GM19035 (cell line): ENCODE data around the gene SPTBN4.
"Not testable (repeated sequence)": the region's sequence is repeated elsewhere in the genome, so short reads cannot be mapped to it uniquely, and the experiment has no call there.

Experiments
- ATAC-seq: cut with Tn5 transposase; IDR thresholded peaks from one replicate; pipeline ENCODE4 v1.9.1; 2021; ENCODE audit not compliant: unreplicated experiment

Gene SPTBN4

GRCh38 chr19:40528078-40528477 is 61.3 kb downstream of the SPTBN4 start:
- no peak for ATAC-seq

DNA sequence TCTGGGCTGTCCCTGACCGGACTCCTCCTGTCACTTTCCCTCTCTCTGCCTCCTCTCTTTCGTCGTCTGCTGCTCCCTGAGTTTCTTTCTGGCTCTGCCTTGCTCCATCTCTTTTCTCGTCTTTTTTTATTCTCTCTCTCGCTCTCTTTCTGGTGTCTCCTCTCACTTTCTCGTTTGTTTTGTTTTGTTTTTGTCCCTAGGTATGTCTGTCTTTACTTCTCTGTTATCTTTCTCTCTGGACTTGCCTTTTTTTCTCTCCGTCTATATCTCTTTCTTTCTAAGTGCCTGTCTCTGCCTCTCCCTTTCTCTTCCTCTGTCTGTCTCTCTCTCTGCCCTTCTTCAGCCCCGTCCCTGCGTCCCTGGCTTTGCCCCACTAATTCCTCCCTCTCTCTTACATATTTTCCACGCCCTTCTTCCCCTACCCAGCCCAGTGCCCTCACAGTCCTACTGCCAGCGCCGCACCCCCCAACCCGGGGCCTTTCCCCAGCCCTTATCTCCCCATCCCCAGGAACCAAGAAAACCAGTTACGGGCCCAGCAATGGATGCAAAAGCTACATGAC is 61.8 kb downstream of the SPTBN4 start:
- ATAC-seq: no peak

DNA sequence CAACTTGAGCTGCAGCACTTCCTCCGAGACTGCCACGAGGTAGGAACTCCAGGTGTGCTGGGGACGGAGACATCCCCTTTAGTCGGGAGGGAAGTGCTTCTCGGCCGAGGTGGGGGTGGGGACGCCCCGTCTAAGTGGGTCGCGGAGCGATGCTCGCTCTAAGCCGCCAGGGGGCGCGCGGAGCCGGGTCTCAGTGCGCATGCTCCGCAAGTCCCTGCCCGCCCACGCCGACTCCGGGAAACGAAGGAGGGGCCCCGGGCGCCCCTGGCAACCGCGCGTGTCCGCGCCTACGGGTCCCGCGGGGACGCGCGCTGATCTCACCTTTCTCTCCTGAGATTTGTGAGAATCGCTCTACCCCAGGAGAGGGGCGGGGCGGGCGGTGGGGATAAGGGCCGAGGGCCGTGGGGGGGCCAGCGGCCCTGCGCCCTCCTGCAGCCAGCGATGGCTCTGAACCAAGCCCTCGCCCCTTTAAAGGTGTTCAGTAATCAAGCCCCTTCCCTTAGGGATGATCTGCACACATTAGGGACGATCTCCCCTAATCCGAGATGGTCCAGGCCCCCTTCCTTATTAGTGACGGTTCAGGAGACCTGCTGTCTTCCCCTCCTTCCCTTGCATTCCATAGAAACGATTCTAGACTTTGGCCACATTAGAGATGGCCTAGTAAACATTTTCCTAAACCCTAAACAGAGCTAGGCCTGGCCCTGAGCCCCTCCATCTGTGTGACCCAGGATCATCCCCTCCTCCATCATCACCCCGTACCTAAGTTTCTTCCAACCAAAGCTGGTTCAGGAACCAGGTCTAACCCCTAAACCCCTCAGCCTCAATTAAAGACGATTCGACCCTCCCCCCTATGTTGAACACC is 62.5 kb downstream of the SPTBN4 start:
- peak; percentile 83 for ATAC-seq

DNA sequence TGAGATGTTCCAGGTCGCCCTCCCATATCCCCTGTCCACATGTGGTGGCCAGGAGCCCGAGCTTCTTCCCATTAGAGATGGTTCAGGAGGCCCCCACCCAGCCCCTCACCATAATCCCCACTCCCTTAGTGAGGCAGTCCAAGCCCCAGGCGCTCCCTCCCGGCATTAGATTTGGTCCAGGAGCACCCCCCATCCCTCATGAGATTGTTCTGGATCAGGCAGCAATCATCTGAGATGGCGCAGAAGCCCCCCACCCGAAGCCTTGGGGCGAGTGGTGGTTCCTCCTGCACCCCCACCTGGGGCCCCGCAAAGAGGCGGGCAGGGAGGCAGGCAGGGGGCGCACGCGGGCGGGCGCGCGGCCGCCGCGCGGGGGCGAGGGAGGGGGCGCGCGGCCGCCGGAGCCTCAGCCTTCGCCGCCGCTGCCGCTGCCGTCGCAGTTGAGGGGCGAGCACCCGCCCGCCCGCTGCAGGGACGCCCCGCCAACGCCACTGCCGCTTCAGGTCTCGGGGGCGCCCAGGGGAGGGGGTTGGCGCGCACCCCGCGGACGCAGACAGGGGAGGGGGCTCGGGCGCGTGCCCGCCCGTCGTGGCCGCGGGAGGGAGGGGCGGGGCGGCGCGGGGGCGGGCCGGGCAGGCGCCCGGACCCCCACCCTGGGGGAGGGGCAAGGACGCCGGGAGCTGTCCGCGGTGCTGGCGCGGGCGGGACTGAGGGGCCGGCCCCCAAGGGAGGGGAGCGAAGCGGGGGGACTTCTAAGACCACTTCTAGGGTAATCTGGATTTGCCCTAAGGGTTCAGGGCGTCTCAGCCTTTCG is 63.5 kb downstream of the SPTBN4 start:
- ATAC-seq: no peak

GRCh38 chr19:40533508-40533907 is 66.7 kb downstream of the SPTBN4 start:
- ATAC-seq: no peak

GRCh38 chr19:40534148-40534547 is 67.3 kb downstream of the SPTBN4 start:
- no peak for ATAC-seq

DNA sequence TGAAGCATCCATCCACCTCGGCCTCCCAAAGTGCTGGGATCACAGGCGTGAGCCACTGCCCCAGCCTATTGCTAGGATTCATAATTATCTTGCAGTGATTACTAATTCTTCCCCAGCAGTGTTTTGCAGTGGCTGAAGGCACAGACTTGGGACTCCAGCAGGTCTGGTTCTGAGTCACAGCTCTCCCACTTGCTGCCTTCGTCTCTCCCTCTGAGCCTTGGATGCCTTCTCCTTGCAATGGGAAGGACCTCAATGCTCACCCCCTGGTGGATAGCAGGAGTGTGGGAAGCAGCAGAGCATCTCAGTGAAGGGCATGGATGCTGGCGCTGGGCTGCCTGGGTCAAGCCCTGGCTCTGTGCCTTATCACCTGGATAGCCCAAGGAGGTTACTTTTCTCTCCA is 72.3 kb downstream of the SPTBN4 start:
- no peak for ATAC-seq

- no peak for ATAC-seq
Measured at GRCh38 chr19:40542202-40542859, 75.5 kb downstream of the SPTBN4 start.

- ATAC-seq: no peak
Measured at GRCh38 chr19:40543029-40543597, 76.3 kb downstream of the SPTBN4 start.

GRCh38 chr19:40546153-40546841 is 79.5 kb downstream of the SPTBN4 start:
- not testable (repeated sequence) for ATAC-seq

DNA sequence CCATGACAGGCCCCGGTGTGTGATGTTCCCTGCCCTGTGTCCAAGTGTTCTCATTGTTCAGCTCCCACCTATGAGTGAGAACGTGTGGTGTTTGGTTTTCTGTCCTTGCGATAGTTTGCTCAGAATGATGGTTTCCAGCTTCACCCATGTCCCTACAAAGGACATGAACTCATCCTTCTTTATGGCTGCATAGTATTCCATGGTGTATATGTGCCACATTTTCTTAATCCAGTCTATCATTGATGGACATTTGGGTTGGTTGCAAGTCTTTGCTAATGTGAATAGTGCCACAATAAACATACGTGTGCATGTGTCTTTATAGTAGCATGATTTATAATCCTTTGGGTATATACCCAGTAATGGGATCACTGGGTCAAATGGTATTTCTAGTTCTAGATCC is 80.4 kb downstream of the SPTBN4 start:
- not testable (repeated sequence) for ATAC-seq

- ATAC-seq: no peak
Measured at GRCh38 chr19:40547836-40548235, 81.0 kb downstream of the SPTBN4 start.

DNA sequence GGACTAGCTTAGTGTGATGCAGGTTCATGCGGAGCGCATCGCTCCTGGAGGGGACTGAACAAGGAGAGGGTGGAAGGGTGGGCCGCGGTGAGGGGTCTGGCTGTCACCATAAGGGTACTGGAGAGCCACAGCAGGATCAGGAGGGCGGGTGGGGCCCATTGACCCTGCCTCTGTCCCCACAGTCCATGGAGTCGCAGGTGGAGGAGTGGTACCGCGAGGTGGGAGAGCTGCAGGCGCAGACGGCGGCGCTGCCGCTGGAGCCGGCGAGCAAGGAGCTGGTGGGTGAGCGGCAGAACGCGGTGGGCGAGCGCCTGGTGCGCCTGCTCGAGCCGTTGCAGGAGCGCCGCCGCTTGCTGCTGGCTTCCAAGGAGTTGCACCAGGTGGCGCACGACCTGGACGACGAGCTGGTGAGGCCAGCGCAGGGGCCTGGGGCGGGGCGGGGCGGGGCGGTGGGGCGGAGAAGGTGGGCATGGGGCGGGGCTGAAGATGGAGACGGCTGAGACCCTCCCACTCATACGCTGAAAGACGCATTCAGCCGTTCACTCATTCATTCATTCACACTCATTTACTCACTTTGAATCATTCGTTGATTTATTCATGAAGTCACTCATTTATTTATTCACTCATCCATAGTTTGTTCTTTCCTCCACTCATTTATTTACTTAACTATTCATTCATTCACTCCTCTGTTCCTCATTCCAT is 82.4 kb downstream of the SPTBN4 start:
- no peak for ATAC-seq

DNA sequence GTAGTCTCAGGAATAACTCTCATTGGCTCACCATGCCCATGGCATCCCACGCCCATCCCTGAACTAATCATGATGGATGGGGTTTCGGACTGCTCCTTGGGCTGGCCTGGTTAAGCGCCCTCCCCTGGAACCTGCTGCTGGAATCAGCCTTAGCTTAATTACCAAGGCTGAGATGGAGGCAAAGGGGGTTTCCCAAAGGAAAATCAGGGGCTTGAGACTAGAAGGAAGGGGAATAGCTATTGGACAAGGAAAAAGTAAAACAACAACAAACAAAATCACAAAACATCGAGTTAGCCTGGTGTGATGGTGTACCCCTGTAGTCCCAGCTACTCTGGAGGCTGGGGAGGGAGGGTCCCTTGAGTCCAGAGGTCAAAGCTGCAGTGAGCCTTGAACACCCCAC is 84.2 kb downstream of the SPTBN4 start:
- ATAC-seq: no peak

GRCh38 chr19:40552848-40553247 is 86.0 kb downstream of the SPTBN4 start:
- no peak for ATAC-seq

DNA sequence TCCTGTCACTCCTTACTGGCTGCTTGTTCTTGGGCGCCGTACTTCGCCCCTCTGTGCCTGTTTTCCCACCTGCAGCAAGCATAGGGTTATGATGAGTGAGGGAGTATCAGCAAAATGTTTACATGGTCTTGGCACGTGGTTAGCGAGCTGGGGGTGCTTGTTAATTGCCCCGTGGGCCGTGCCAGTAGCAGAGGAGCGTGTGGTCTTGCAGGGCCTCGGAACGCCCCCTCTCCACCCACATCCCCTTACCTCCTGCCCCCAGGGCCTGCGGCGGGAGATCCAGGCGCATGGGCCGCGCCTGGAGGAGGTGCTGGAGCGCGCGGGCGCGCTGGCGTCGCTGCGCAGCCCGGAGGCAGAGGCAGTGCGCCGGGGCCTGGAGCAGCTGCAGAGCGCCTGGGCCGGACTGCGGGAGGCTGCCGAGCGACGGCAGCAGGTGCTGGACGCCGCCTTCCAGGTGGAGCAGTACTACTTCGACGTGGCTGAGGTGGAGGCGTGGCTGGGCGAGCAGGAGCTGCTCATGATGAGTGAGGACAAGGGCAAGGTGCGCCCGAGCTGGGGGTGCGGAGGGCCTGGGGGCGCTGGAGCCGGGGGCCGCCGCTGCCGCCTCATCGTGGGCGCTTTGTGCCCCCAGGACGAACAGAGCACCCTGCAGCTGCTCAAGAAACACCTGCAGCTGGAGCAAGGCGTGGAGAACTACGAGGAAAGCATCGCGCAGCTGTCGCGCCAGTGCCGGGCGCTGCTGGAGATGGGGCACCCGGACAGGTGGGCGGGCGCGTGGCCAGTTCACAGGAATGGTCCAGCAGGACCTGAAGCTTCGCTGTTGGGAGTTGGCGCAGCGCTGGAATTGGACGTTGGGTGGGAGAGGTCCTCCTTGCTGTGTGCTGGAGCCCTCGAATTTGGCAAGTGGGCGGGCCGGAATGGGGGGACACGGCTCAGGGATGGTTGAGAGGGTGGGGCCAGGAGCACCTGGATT is 87.4 kb downstream of the SPTBN4 start:
- ATAC-seq: no peak

GRCh38 chr19:40555978-40556689 is 89.3 kb downstream of the SPTBN4 start:
- ATAC-seq: no peak

- no peak for ATAC-seq
Measured at GRCh38 chr19:40556953-40557530, 90.2 kb downstream of the SPTBN4 start.
